AG10803 (cell line): ENCODE data around the gene KCNJ4.
A peak's percentile ranks its signal among the peaks of the same experiment; 100 is the strongest.
"Not testable (repeated sequence)": the region's sequence is repeated elsewhere in the genome, so short reads cannot be mapped to it uniquely, and the experiment has no call there.

Source experiments
- DNase-seq: peaks from one replicate; pipeline ENCODE4 v3.0.0; 2010; ENCODE audit warnings: low read depth
- H3K4me3 ChIP-seq: 2 replicates; pipeline ENCODE4 v1.5.1; 2011; ENCODE audit warnings: mild to moderate bottlenecking, low read length, control low read depth
- CTCF ChIP-seq: conservative IDR thresholded peaks from 2 replicates; pipeline ENCODE4 v1.5.1; 2011; ENCODE audit warnings: mild to moderate bottlenecking, low read length, control low read depth, inconsistent platforms

Gene KCNJ4

GRCh38 chr22:38401336-38402084, 53.5 kb downstream of the KCNJ4 start:
- TF ChIP-seq CTCF, result no peak
- DNase-seq, result no peak
- H3K4me3 ChIP-seq, result no peak overlapping the region

DNA sequence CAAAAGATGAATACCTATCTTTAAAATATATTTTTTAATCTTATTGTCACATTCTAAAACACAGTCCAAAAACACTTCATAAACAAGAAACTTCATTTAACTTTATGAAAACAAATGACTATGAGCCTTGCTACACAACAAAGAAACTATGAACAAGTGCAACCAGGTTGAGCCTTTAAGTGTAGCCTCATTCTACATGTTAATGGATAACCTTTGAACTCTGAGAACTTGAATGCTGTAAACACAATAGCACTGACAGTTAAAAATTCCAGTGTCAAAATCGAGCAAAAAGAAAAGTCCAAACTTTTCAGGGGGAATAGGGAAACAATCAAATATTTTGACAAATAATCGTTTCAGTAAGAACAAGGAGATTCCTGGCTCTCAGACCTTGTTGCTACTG, 54.7 kb downstream of the KCNJ4 start:
- DNase-seq, result not testable (repeated sequence)

GRCh38 chr22:38398609-38399461, 56.2 kb downstream of the KCNJ4 start:
- no peak for TF ChIP-seq CTCF
- peak overlapping the region; percentile 68 for H3K4me3 ChIP-seq
- peak; percentile 66 for DNase-seq

More for the DNA sequence above, 54.7 kb downstream of the KCNJ4 start:
- not testable (repeated sequence) for H3K4me3 ChIP-seq

DNA sequence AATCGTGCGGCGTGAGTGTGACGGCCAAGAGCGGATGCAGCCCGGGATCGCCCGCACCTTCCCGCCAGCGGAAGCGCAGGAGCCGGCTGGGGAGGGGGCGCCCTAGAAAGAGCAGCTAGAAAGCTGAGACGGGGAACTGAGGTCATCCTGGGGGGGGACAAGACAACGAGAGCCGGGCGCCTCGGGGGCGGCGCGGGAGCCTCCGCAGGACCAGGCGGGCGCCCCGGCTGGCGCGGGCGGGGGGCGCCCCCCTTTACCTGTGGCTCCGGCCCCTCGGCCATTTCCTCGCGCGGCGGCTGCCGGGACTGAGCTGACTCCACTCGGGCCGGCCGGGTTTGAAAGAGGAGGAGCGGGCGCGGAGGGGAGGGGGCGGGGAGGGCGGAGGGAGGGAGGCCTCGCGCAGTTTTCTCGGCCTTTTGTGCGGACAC, 56.8 kb downstream of the KCNJ4 start:
- peak overlapping the region; percentile 68 for H3K4me3 ChIP-seq
- not testable (repeated sequence) for DNase-seq

DNA sequence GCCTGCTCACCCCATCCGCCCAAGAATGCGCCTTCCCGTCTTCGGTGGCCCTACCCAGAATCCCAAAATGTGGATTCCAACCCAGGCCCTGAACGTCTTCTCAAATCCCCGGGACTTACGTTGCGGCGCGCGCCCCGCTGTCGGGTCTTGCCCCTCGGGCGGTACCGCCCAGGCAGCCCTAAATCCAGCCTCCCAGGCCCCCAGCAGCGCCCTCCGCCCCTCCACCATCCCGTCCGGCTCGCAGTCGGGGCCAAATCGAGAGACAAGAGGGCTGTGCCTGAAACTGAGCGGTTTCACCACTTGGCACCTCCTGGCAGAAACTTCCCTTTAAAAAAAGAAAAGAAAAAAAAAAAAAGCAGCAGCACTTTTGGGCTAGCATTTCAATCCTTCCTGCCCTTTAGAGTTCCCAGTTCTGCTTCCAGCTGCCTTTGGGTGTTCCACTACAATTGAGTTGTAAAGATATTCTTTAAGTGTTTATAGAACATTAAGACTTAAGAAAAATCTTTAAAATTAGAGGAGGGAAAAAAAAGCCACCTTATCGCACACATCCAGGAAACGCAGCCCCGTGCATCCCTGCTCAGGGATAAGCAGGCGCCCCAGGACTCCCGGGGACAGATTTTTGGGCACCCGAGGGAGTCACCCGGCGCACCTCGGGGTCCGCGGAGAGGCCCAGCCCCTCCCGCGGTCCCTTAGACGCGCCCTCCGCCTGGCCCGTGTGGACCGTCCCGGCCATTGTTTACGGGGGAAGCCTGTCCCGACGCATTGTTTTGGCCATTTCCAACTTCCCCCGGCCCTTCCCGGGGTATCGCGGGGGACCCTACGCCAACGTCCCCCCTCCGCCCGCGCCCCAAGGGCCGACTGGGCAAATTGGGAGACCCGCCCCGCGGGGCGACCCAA, 57.6 kb downstream of the KCNJ4 start:
- no peak for TF ChIP-seq CTCF
- DNase-seq, result peak; percentile 36
- peak overlapping the region; percentile 68 for H3K4me3 ChIP-seq

DNA sequence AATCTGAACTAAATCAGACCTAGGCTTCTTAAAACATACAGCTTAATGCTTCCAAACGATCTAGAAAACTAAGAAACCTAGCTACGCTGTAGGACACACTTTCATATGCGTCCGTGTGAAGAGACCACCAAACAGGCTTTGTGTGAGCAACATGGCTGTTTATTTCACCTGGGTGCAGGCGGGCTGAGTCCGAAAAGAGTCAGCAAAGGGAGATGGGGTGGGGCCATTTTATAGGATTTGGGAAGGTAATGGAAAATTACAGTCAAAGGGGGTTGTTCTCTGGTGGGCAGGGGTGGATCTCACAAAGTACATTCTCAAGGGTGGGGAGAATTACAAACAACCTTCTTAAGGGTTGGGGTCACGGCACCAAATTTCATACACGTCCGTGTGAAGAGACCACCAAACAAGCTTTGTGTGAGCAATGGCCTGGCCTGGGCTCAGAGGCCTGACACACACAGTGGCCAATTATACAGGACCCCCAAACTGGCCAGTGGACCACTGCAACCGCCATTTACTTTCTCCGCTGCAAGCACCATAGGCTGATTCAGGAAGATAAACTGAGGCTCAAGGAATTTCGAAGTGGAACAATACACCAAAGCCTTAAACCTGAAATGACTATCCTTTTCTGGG, 58.4 kb downstream of the KCNJ4 start:
- not testable (repeated sequence) for DNase-seq
- H3K4me3 ChIP-seq, result peak overlapping the region; percentile 68; the same call in 1 of the 2 replicates

DNA sequence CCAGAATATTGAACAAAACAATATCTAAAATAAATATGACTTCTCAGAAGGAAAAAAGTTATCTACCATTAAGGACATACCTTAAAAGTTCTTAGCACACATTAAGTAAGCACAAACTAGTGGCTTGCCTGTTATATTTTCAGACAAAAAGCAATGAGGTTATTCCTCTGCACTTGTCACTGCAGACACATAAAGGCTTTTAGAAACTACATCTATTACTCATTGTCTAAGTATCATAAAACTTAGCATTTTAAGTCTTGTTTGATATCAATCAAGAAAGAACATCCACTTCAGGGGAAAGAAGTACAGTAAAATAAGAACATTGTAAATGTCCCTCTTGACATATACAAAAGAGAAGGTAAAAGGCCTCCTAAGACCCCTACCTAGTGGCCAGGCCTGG, 59.1 kb downstream of the KCNJ4 start:
- not testable (repeated sequence) for DNase-seq
- peak overlapping the region; percentile 41 for H3K4me3 ChIP-seq

DNA sequence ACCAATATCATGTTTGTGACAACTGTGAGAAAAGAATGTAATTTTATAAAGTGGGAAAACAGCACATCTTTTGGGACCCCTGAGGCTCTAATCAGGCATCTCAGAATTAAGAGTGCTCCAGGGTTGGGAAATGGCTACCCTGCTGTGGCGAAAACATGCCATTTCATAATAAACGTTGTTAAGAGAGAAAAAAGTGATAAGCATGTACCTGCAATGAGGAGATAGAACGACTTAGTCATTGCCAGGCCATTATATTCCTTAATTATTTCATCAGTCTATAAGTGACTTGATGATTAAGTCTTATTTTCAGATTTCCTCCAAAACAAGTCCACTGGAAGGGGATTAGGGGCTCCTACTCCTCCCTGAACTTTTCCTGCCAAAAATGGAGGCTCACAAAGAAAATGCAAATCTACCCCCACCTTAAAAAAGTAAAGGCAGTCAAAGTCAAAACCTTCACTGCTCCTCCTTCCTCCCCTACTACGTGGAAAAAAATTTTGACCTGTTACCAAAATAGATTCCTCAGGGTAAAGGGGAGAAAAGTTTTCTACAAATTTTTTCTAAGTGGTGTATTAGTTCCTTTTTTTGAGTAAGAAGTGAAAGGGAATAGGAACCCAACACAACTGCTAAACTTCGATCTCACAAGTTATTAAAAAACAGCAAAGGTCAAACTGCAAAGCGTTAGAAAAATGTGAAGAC, 59.9 kb downstream of the KCNJ4 start:
- DNase-seq, H3K4me3 ChIP-seq: not testable (repeated sequence)

GRCh38 chr22:38389428-38389818, 65.6 kb downstream of the KCNJ4 start:
- not testable (repeated sequence) for DNase-seq, H3K4me3 ChIP-seq

DNA sequence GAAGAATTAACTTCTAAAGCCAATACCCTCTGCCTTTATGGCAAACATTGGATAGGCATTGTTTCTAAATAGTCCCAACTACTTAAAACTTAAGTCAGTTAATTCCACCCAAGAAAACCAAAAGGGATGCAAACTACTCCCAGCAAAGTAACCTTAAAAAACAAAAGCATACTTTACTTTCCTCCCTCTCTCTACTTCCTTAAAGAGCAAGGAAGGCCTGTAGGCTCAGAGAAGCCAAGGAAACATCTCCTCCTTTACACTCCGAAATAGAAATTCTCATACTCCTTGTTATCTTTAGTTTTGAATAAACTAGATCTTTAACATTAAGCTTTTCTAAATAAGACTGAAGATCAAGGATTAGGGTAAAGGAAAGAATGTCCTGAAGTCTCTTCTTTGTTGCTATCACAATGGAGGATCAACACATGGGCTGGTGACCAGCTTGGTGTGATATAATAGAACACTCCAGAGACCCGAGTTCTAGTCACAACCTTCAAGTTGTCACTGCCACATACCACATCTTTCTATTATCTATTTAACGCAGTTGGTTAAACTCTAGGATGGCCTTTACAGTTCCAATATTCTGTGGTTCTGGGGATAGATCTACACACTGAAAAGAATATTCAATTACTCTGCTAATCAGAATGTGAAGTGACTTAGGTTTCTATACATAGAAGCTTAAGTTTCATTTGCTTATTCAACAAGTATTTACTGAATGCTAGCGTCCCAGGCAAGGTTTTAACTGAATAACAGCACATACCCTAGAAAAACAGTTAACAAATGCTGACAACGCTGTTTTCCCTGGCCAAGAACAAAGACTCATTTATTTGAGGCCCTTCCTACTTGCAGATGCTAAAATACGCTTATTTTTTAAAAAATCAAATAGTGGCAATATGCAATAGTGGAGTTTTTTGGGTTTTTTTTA, 66.2 kb downstream of the KCNJ4 start:
- DNase-seq, H3K4me3 ChIP-seq: not testable (repeated sequence)

- H3K4me3 ChIP-seq, DNase-seq: not testable (repeated sequence)
These were observed 68.1 kb downstream of the KCNJ4 start for GRCh38 chr22:38386918-38387317.
